Stimulated activated CD8-positive, alpha-beta memory T cell treated with anti-CD3 and anti-CD28 coated beads, Interleukin-12 subunit alpha, Interleukin-12 subunit beta, amount 100 ng/mL, for 4 hours (primary cell): Measurements from ENCODE around the gene IGF2BP1.
"Not testable (repeated sequence)": the region's sequence is repeated elsewhere in the genome, so short reads cannot be mapped to it uniquely, and the experiment has no call there.

ENCODE experiments used
- DNase-seq: peaks from one replicate; pipeline ENCODE4 v3.0.0-alpha.2; 2020; ENCODE audit warnings: low read depth

IGF2BP1 gene

DNA sequence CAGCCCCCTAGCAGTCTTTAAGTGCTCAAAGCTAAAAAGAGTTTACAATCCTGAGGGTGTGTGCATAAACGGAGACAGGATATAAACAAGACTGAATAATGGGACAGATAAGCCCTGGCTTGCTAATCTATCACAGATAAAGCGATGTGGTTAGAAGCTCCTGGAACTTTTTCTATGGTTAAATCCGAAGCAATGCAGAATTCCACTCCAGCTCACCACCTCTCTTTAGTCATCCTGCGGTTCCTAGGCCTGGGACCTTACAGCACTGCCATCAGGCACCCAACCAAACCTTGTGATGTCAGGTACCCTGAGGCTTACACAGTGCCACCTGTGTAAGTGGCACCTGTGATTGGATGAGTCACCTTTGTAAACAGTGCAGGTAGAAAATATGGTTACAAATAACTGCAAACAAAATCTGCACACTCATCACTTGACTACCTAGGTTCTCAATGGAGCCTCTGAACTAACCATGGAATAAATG, 103.9 kb downstream of the IGF2BP1 start:
- no peak for DNase-seq

DNA sequence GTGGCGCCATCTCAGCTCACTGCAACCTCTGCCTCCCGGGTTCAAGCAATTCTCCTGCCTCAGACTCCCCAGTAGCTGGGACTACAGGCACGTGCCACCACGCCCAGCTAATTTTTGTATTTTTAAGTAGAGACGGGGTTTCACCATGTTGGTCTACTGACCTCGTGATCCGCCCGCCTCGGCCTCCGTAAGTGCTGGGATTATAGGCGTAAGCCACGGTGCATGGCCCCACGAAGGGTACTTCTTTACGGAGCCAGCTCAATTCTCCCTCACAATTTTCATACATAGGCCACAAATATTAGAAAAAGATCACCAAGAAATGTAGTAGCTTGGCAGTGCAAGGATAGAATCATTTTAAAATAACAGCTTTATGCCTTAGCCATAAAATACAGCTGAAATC, 106.2 kb downstream of the IGF2BP1 start:
- DNase-seq = not testable (repeated sequence)

GRCh38 chr17:49104511-49105074, 107.4 kb downstream of the IGF2BP1 start:
- no peak for DNase-seq
